AG04449 (cell line): Measurements from ENCODE around the gene PCDHGA8.

Source experiments
- CTCF ChIA-PET: fragments of 350-600 bp; formaldehyde crosslinking; extraction: SDS; loops from one replicate; lab custom pipeline; 2021; ENCODE audit warnings: antibody characterized with exemption; lab: Yijun Ruan, JAX
- POLR2A ChIA-PET: fragments of 400-600, 350-600 bp; formaldehyde crosslinking; extraction: SDS; loops from one replicate; lab custom pipeline; 2020; ENCODE audit warnings: antibody characterized with exemption, inconsistent platforms; lab: Yijun Ruan, JAX
- DNase-seq: peaks from one replicate; pipeline ENCODE4 v3.0.0-alpha.2; 2010; ENCODE audit warnings: low read depth, low spot score
- H3K4me3 ChIP-seq: 2 replicates; pipeline ENCODE4 v1.5.1; 2011; ENCODE audit warnings: low read depth, mild to moderate bottlenecking, control low read depth, low read length
- CTCF ChIP-seq: IDR thresholded peaks from one replicate; pipeline ENCODE4 v1.5.1; 2011; ENCODE audit warnings: mild to moderate bottlenecking, moderate library complexity, low read length, control low read depth, inconsistent platforms; ENCODE audit not compliant: insufficient read depth; ENCODE audit errors: missing control alignments

PCDHGA8 gene

GRCh38 chr5:141419074-141419880 lies 26.8 kb downstream of the PCDHGA8 start:
- ChIA-PET POLR2A (no interaction called here), CTCF (interaction anchor here (0.9 to 16.4 kb wide), 8 partner anchors 11 to 148 kb away, joined by 3 to 303 read pairs (median 120); partner anchors contain the start of genes PCDHGA12 and PCDHGB3)
- no peak for TF ChIP-seq CTCF
- no peak for DNase-seq
- no peak overlapping the region for H3K4me3 ChIP-seq

DNA sequence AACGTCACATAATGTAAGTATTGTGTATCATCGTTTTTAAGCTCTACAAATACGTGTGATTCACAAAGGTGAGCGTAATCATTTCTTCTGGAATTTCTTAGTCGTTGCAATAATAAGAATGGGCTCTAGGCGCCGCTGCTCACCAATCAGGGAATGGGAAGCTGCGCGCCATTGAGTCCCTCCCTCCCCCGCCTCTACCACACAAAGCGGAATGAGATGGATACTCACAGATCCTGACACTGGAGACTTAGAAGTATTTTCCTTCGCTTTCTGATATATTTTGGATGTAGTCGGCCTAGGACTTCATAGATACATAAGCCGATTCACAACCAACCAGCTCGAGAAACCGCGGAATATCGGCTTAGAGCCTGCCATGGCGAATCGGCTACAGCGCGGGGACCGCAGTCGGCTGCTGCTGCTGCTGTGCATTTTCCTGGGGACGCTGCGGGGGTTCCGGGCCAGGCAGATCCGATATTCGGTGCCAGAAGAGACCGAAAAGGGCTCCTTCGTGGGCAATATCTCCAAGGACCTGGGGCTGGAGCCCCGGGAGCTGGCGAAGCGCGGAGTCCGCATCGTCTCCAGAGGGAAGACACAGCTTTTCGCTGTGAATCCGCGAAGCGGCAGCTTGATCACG lies 28.5 kb downstream of the PCDHGA8 start, which contains the start of gene PCDHGA11:
Gene PCDHGA11, plus strand, starts transcription at position 197 of the 634 bp plus-strand sequence. Its CDS starts 177 bp downstream, at position 374.
- DNase-seq = no peak
- ChIA-PET POLR2A (interaction anchor here (0.7 to 1.8 kb wide), 4 partner anchors 93 to 136 kb away, joined by 3 to 10 read pairs (median 4); no protein-coding TSS in a partner anchor), CTCF (interaction anchor here (0.9 to 16.4 kb wide), 36 partner anchors 8 to 171 kb away, joined by 3 to 303 read pairs (median 4); partner anchors contain the start of genes PCDHGA10, PCDHGA12, PCDHGA3 and PCDHGB3)
- TF ChIP-seq CTCF = peak; percentile 41
- peak within 1 kb of the TSS; percentile 57 for H3K4me3 ChIP-seq

GRCh38 chr5:141421489-141421855 lies 29.0 kb downstream of the PCDHGA8 start:
- no peak for DNase-seq
- no peak for TF ChIP-seq CTCF
- peak overlapping the region; percentile 57 for H3K4me3 ChIP-seq
- ChIA-PET CTCF (interaction anchor here (0.9 to 16.4 kb wide), 30 partner anchors 9 to 150 kb away, joined by 3 to 303 read pairs (median 4); partner anchors contain the start of genes PCDHGA10, PCDHGA12, PCDHGA3 and PCDHGB3), POLR2A (interaction anchor here (0.9 to 1.8 kb wide), 3 partner anchors 102 to 136 kb away, joined by 3 to 10 read pairs (median 4); no protein-coding TSS in a partner anchor)

DNA sequence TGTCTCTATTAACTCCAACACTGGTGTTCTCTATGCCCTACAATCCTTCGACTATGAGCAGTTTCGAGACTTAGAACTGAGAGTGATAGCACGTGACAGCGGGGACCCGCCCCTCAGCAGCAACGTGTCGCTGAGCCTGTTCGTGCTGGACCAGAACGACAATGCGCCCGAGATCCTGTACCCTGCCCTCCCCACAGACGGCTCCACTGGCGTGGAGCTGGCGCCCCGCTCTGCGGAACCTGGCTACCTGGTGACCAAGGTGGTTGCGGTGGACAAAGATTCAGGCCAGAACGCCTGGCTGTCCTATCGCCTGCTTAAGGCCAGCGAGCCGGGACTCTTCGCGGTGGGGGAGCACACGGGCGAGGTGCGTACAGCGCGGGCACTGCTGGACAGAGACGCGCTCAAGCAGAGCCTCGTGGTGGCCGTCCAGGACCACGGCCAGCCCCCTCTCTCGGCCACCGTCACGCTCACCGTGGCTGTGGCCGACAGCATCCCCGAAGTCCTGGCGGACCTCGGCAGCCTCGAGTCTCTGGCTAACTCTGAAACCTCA lies 30.4 kb downstream of the PCDHGA8 start:
- H3K4me3 ChIP-seq = no peak overlapping the region
- ChIA-PET CTCF (interaction anchor here (0.6 to 16.4 kb wide), 8 partner anchors 10 to 140 kb away, joined by 3 to 303 read pairs (median 28); partner anchors contain the start of genes PCDHGA10 and PCDHGC3), POLR2A (no interaction called here)
- no peak for TF ChIP-seq CTCF
- DNase-seq = no peak

DNA sequence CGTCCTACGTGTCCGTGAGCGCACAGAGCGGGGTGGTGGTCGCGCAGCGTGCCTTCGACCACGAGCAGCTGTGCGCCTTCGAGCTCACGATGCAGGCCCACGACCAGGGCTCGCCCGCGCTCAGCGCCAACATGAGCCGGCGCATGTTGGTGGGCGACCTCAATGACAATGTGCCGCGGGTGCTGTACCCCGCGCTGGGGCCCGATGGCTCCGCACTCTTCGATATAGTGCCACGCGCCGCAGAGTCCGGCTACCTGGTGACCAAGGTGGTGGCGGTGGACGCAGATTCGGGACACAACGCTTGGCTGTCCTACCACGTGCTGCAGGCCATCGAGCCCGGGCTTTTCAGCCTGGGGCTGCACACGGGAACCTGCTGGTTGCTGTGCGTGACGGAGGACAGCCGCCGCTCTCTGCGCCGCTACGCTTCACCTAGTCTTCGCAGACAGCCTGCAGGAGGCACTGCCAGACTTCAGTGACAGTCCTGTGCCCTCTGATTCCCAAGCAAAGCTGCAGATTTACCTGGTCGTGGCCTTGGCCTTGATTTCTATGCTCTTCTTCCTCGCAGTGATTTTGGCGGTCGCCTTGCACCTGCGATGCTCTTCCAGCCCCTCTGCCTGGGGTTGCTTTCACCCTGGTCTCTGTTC lies 35.5 kb downstream of the PCDHGA8 start:
- no peak overlapping the region for H3K4me3 ChIP-seq
- DNase-seq = no peak
- CTCF ChIA-PET = interaction anchor here (0.9 to 9.2 kb wide), 8 partner anchors 11 to 136 kb away, joined by 3 to 196 read pairs (median 7); partner anchors contain the start of genes PCDHGA10, PCDHGA11, PCDHGA7 and PCDHGB7
- TF ChIP-seq CTCF = no peak
- POLR2A ChIA-PET = no interaction called here
